H1 (cell line): ENCODE data around the gene PSME2. TPM values are rescaled to one million over a fixed set of nuclear protein-coding genes. Genes with fewer than 3 reads are reported as not detected.

ENCODE experiments used
- CTCF ChIA-PET: fragments of 300-600 bp; sonication (Branson Sonifier 250); formaldehyde crosslinking; loops from one replicate; lab custom pipeline; 2021; ENCODE audit not compliant: partially characterized antibody; lab: Charles Lee
- POLR2A ChIA-PET: fragments of 300-600 bp; sonication (Branson Sonifier 250); formaldehyde crosslinking; loops from one replicate; lab custom pipeline; 2021; ENCODE audit warnings: inconsistent platforms; ENCODE audit not compliant: partially characterized antibody; lab: Charles Lee
- DNase-seq, 2 experiments: peaks; one replicate each; pipeline versions ENCODE4 v3.0.0 to v3.0.0-alpha.2; 2010 to 2022; ENCODE audit warnings: low spot score in 2 of 2, low read depth in 1 of 2, mixed read lengths in 1 of 2
- FAIRE-seq: peaks from 2 replicates; lab custom pipeline; 2011; peaks lifted over from hg19 to GRCh38; lab: Jason Lieb, UNC
- H2AFZ ChIP-seq: 2 replicates; pipeline ENCODE4 v1.8.1; 2012; ENCODE audit warnings: low read length, inconsistent platforms
- H2AK5ac ChIP-seq: 2 replicates; pipeline ENCODE4 v1.6.1; 2013; ENCODE audit warnings: low read depth, low read length
- H2BK120ac ChIP-seq: replicated peaks from 2 replicates; pipeline ENCODE3; 2013; ENCODE audit warnings: low read depth, low read length, inconsistent platforms
- H2BK12ac ChIP-seq: 2 replicates; pipeline ENCODE4 v1.6.1; 2013; ENCODE audit warnings: low read depth, low read length
- H2BK15ac ChIP-seq: 2 replicates; pipeline ENCODE4 v1.6.1; 2013; ENCODE audit warnings: low read length
- H2BK20ac ChIP-seq: 2 replicates; pipeline ENCODE4 v1.6.1; 2013; ENCODE audit warnings: low read length
- H2BK5ac ChIP-seq: 2 replicates; pipeline ENCODE4 v1.6.1; 2013; ENCODE audit warnings: low read depth, low read length
- H3K14ac ChIP-seq: 2 replicates; pipeline ENCODE4 v1.6.1; 2013; ENCODE audit warnings: inconsistent platforms; ENCODE audit not compliant: insufficient read length
- H3K18ac ChIP-seq: 2 replicates; pipeline ENCODE4 v1.6.1; 2013; ENCODE audit warnings: low read length; ENCODE audit errors: extremely low read depth
- H3K23ac ChIP-seq: 2 replicates; pipeline ENCODE4 v1.6.1; 2013; ENCODE audit warnings: inconsistent platforms; ENCODE audit not compliant: insufficient read length
- H3K23me2 ChIP-seq: 2 replicates; pipeline ENCODE4 v1.6.1; 2013; ENCODE audit warnings: low read depth, low read length
- H3K27ac ChIP-seq: 2 replicates; pipeline ENCODE4 v1.6.1; 2011; ENCODE audit warnings: low read depth, low read length, inconsistent platforms
- H3K27me3 ChIP-seq, 4 experiments: replicated peaks in 1 of 4; 1 replicate in 1 of 4; 2 replicates in 3 of 4; pipeline versions ENCODE4 v1.6.1 to v1.8.1; 2011 to 2013; ENCODE audit warnings: low read length in 3 of 4, mild to moderate bottlenecking in 3 of 4, inconsistent platforms in 2 of 4, mixed read lengths in 2 of 4, moderate library complexity in 1 of 4; ENCODE audit not compliant: control insufficient read depth in 3 of 4, insufficient read depth in 3 of 4; ENCODE audit errors: extremely low read depth in 1 of 4
- H3K36me3 ChIP-seq, 4 experiments: 2 replicates each; pipeline versions ENCODE4 v1.6.1 to v1.8.1; 2011 to 2013; ENCODE audit warnings: mild to moderate bottlenecking in 4 of 4, low read length in 3 of 4, moderate library complexity in 2 of 4, control low read depth in 1 of 4, inconsistent platforms in 1 of 4; ENCODE audit not compliant: insufficient read depth in 4 of 4, control insufficient read depth in 2 of 4
- H3K4ac ChIP-seq: replicated peaks from 2 replicates; pipeline ENCODE3; 2013; ENCODE audit warnings: low read length, low read depth, mixed read lengths, inconsistent platforms; ENCODE audit not compliant: insufficient read length
- H3K4me1 ChIP-seq, 4 experiments: replicated peaks in 1 of 4; 1 replicate in 1 of 4; 2 replicates in 3 of 4; pipeline versions ENCODE4 v1.6.1 to v1.8.1; 2011 to 2013; ENCODE audit warnings: low read length in 3 of 4, inconsistent platforms in 2 of 4, mixed read lengths in 1 of 4; ENCODE audit not compliant: insufficient read depth in 4 of 4, control insufficient read depth in 3 of 4
- H3K4me2 ChIP-seq, 2 experiments: 2 replicates each; pipeline versions ENCODE4 v1.6.1 to v1.8.1; 2011 to 2013; ENCODE audit warnings: low read depth in 2 of 2, low read length in 2 of 2, control low read depth in 1 of 2, inconsistent platforms in 1 of 2, mild to moderate bottlenecking in 1 of 2; ENCODE audit not compliant: insufficient read depth in 1 of 2
- H3K4me3 ChIP-seq, 4 experiments: fragments of 200-600, 300-600 bp in 1 of 4; sonication (generic), shearing (Covaris generic), sonication (Bioruptor Twin) in 1 of 4; 2 replicates each; pipeline versions ENCODE4 v1.5.1 to v1.8.1; 2011 to 2016; ENCODE audit warnings: low read length in 4 of 4, low read depth in 3 of 4, control low read depth in 2 of 4, inconsistent platforms in 2 of 4, mild to moderate bottlenecking in 2 of 4, mixed read lengths in 1 of 4, moderate library complexity in 1 of 4; ENCODE audit not compliant: insufficient read depth in 2 of 4; ENCODE audit errors: extremely low read depth in 1 of 4
- H3K56ac ChIP-seq: replicated peaks from 2 replicates; pipeline ENCODE3; 2013; ENCODE audit warnings: low read depth, mild to moderate bottlenecking, mixed read lengths, low read length, inconsistent platforms; ENCODE audit not compliant: insufficient read length
- H3K79me1 ChIP-seq: 2 replicates; pipeline ENCODE4 v1.6.1; 2013; ENCODE audit warnings: low read depth, low read length, control low read depth
- H3K79me2 ChIP-seq, 2 experiments: 2 replicates each; pipeline versions ENCODE4 v1.6.1 to v1.8.1; 2012 to 2013; ENCODE audit warnings: low read length in 2 of 2, mild to moderate bottlenecking in 2 of 2, inconsistent platforms in 1 of 2; ENCODE audit not compliant: insufficient read depth in 2 of 2, control insufficient read depth in 1 of 2
- H3K9ac ChIP-seq, 4 experiments: replicated peaks in 1 of 4; 1 replicate in 1 of 4; 2 replicates in 3 of 4; pipeline versions ENCODE4 v1.6.1 to v1.8.1; 2011 to 2013; ENCODE audit warnings: low read depth in 3 of 4, low read length in 3 of 4, control low read depth in 2 of 4, mild to moderate bottlenecking in 2 of 4, moderate library complexity in 2 of 4, inconsistent platforms in 1 of 4; ENCODE audit errors: extremely low read depth in 1 of 4
- H3K9me3 ChIP-seq, 2 experiments: 2 replicates each; pipeline versions ENCODE4 v1.6.1 to v1.8.1; 2012 to 2013; ENCODE audit warnings: mild to moderate bottlenecking in 2 of 2, moderate library complexity in 2 of 2, control low read depth in 1 of 2, inconsistent platforms in 1 of 2, low read depth in 1 of 2, low read length in 1 of 2, mixed read lengths in 1 of 2; ENCODE audit not compliant: insufficient read depth in 2 of 2
- H4K20me1 ChIP-seq, 2 experiments: replicated peaks in 1 of 2; 2 replicates each; pipeline versions ENCODE3 to v1.8.1; 2011 to 2013; ENCODE audit warnings: inconsistent platforms in 2 of 2, low read length in 2 of 2, mild to moderate bottlenecking in 1 of 2; ENCODE audit not compliant: insufficient read depth in 2 of 2, control insufficient read depth in 1 of 2
- H4K5ac ChIP-seq: 2 replicates; pipeline ENCODE4 v1.6.1; 2013; ENCODE audit warnings: low read length, low read depth, mixed read lengths, inconsistent platforms; ENCODE audit not compliant: insufficient read length
- H4K8ac ChIP-seq: 2 replicates; pipeline ENCODE4 v1.8.0; 2013; ENCODE audit warnings: mild to moderate bottlenecking, moderate library complexity, low read length, inconsistent platforms; ENCODE audit not compliant: insufficient read depth; ENCODE audit errors: extremely low read depth
- H4K91ac ChIP-seq: replicated peaks from 2 replicates; pipeline ENCODE3; 2013; ENCODE audit warnings: low read length, mixed read lengths, inconsistent platforms; ENCODE audit not compliant: insufficient read length
- CBX5 ChIP-seq: fragments of 300-800, 300-1000 bp; sonication (generic); IDR thresholded peaks from 2 replicates; pipeline ENCODE4 v1.7.1; 2016; ENCODE audit warnings: antibody characterized with exemption, low read length, low read depth
- EP300 ChIP-seq, 2 experiments: IDR thresholded peaks; 1 replicate in 1 of 2; 2 replicates in 1 of 2; pipeline ENCODE4 v1.6.1; 2011 to 2012; ENCODE audit warnings: low read depth in 2 of 2, low read length in 2 of 2, mild to moderate bottlenecking in 2 of 2, borderline replicate concordance in 1 of 2, inconsistent platforms in 1 of 2, moderate library complexity in 1 of 2
- EZH2 ChIP-seq: fragments of 200-600 bp; sonication (generic); IDR thresholded peaks from 2 replicates; pipeline ENCODE4 v1.7.1; 2012; ENCODE audit warnings: low read depth, mild to moderate bottlenecking, moderate library complexity, low read length, inconsistent platforms; ENCODE audit not compliant: severe bottlenecking
- HDAC2 ChIP-seq, 2 experiments: fragments of 300-600 bp in 1 of 2; sonication (generic) in 1 of 2; IDR thresholded peaks; 2 replicates each; pipeline ENCODE4 v1.6.1; 2011 to 2012; ENCODE audit warnings: low read depth in 2 of 2, low read length in 2 of 2, mild to moderate bottlenecking in 2 of 2, moderate library complexity in 2 of 2, borderline replicate concordance in 1 of 2, inconsistent platforms in 1 of 2
- JUN ChIP-seq: IDR thresholded peaks from 2 replicates; pipeline ENCODE4 v1.6.1; 2011; ENCODE audit warnings: low read depth, mild to moderate bottlenecking, improper control_type of control experiment, low read length
- KDM5A ChIP-seq: fragments of 200-600 bp; IDR thresholded peaks from 2 replicates; pipeline ENCODE4 v1.7.1; 2012; ENCODE audit warnings: mild to moderate bottlenecking, low read length, inconsistent platforms, mixed read lengths
- RAD21 ChIP-seq, 2 experiments: IDR thresholded peaks in 1 of 2; conservative IDR thresholded peaks in 1 of 2; 2 replicates each; pipeline ENCODE4 v1.6.1; 2011; ENCODE audit warnings: low read depth in 2 of 2, low read length in 2 of 2, improper control_type of control experiment in 1 of 2, inconsistent platforms in 1 of 2, mild to moderate bottlenecking in 1 of 2, moderate library complexity in 1 of 2
- RXRA ChIP-seq: IDR thresholded peaks from 2 replicates; pipeline ENCODE4 v1.6.1; 2011; ENCODE audit warnings: low read depth, mild to moderate bottlenecking, low read length, moderate library complexity; ENCODE audit not compliant: insufficient read depth
- SIRT6 ChIP-seq: IDR thresholded peaks from one replicate; pipeline ENCODE4 v1.7.1; 2012; ENCODE audit warnings: low read length, inconsistent platforms
- TAF1 ChIP-seq: IDR thresholded peaks from 2 replicates; pipeline ENCODE4 v1.6.1; 2011; ENCODE audit warnings: mild to moderate bottlenecking, low read depth, low read length
- WGBS, 2 experiments: shearing (Covaris generic) in 1 of 2; methylation state at CpG; one replicate each; pipeline versions ENCODE4 v1.1.6 to v1.1.7; 2013 to 2015; ENCODE audit warnings: low lambda C conversion rate in 2 of 2, mixed read lengths in 2 of 2, inconsistent platforms in 1 of 2, low coverage in 1 of 2, missing lambda C conversion rate in 1 of 2; ENCODE audit not compliant: insufficient replicate concordance in 2 of 2, insufficient coverage in 1 of 2, insufficient read length in 1 of 2; ENCODE audit errors: extremely low coverage in 1 of 2, missing lambda C conversion rate in 1 of 2; 5-methylcytosine and 5-hydroxymethylcytosine counted together
- polyA plus RNA-seq, 7 experiments: library from polyadenylated mRNA; depleted of rRNA in 3 of 7; stranded (reverse) in 5 of 7; unstranded in 2 of 7; fragments of >200 nt in 5 of 7; fragments of 200-250 nt in 2 of 7; gene quantifications; 1 replicate in 5 of 7; 2 replicates in 1 of 7; 4 replicates in 1 of 7; pipeline versions ENCODE4 v1.2.1 to v1.2.3, GENCODE V29; 2011 to 2013; ENCODE audit warnings: missing spikeins in 2 of 7, mixed read lengths in 2 of 7
- total RNA-seq: library from RNA; stranded (reverse); fragmentation: NEBNext Ultra II Directional; extraction: Animal tissue kit (Norgen Biotek cat#: 25700); gene quantifications from 2 replicates; pipeline ENCODE4 v1.2.1, GENCODE V29; 2021
- TF ChIP-seq, protein P1 (sequence below): IDR thresholded peaks from 2 replicates; pipeline ENCODE4 v1.6.1; 2012; ENCODE audit warnings: low read length, inconsistent platforms

Gene PSME2
- total and polyA plus RNA-seq, 2 of the 8 experiments (the other 6 are each of a cell fraction or from before 2014, with no cell fraction given): 71.8 to 111 TPM

DNA sequence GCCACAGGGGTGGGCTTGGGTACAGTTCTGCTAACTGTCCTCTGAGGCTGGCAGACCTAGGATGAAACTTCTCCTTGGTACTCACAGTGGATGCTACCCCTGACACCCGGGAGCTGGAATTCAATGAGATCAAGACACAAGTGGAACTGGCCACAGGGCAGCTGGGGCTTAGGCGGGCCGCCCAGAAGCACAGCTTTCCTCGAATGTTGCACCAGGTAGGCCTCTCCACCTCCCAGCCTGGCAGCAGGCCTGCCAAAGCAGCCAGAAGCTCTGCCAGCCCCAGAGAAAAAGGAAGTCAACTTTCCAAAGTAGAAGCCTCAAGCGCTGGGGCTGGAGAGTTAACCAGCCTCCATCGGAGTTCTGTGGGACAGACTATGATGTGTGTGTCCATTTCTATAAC, 29.2 kb downstream of the PSME2 start:
- Histone ChIP-seq H3K9ac (no peak overlapping the region), H4K8ac (no peak overlapping the region), H3K79me2 (peaks cover 0 to 10% of the 10 kb centered on the region in 2 experiments; a peak in 2 of 4 replicates), H3K9me3 (no peaks in the 10 kb centered on the region), H3K4ac (no peak overlapping the region), H2AK5ac (no peak overlapping the region), H3K23ac (no peak overlapping the region), H3K4me3 (no peak overlapping the region), H3K36me3 (peaks cover 14 to 34% (median 31%) of the 10 kb centered on the region in 4 experiments), H3K4me2 (no peak overlapping the region), H4K91ac (no peak overlapping the region), H4K20me1 (peaks cover 0 to 3% of the 10 kb centered on the region in 2 experiments), H4K5ac (no peak overlapping the region), H3K18ac (no peak overlapping the region), H3K14ac (no peak overlapping the region), H3K4me1 (peaks cover 0 to 4% (median 2%) of the 10 kb centered on the region in 4 experiments; a peak in 5 of 7 replicates), H2BK20ac (no peak overlapping the region), H3K56ac (no peak overlapping the region), H2BK120ac (no peak overlapping the region), H2AFZ (no peak overlapping the region), H2BK15ac (no peak overlapping the region), H3K27ac (no peak overlapping the region), H2BK5ac (no peak overlapping the region), H3K23me2 (peaks cover 7% of the 10 kb centered on the region), H2BK12ac (no peak overlapping the region), H3K27me3 (no peaks in the 10 kb centered on the region), H3K79me1 (peaks cover 5% of the 10 kb centered on the region; the same call in 1 of the 2 replicates)
- WGBS, 2 experiments: 92% methylated on average over 6 of the region's 6 CpGs; no CpG with 5 or more reads in 1 of the 2 experiments
- no peak for FAIRE-seq
- ChIA-PET CTCF (interaction anchor here (0.6 to 2.4 kb wide), 6 partner anchors 9 to 58 kb away, joined by 3 to 10 read pairs (median 4); no protein-coding TSS in a partner anchor), POLR2A (interaction anchor here (0.9 to 7.1 kb wide), 10 partner anchors 11 to 96 kb away, joined by 3 to 125 read pairs (median 5); partner anchors contain the start of genes CHMP4A, EMC9, FITM1 and IRF9)
- no peak for DNase-seq
- TF ChIP-seq CBX5 (no peak), SIRT6 (no peak), RXRA (no peak), EZH2 (no peak), HDAC2 (IDR thresholded peaks at IDR 0.05; ENCODE audit: borderline replicate concordance in 1 of 2, low read depth in 2 of 2, low read length in 2 of 2) (no peak), EP300 (IDR thresholded peaks at IDR 0.05; ENCODE audit: borderline replicate concordance in 1 of 2, low read depth in 2 of 2, low read length in 2 of 2) (no peak), KDM5A (no peak), TAF1 (no peak), RAD21 (IDR thresholded peaks at IDR 0.05 in 1 of 2, conservative IDR thresholded peaks at IDR 0.05 in 1 of 2; ENCODE audit: low read depth in 2 of 2, low read length in 2 of 2) (no peak), JUN (no peak)
- TF ChIP-seq, protein P1, sequence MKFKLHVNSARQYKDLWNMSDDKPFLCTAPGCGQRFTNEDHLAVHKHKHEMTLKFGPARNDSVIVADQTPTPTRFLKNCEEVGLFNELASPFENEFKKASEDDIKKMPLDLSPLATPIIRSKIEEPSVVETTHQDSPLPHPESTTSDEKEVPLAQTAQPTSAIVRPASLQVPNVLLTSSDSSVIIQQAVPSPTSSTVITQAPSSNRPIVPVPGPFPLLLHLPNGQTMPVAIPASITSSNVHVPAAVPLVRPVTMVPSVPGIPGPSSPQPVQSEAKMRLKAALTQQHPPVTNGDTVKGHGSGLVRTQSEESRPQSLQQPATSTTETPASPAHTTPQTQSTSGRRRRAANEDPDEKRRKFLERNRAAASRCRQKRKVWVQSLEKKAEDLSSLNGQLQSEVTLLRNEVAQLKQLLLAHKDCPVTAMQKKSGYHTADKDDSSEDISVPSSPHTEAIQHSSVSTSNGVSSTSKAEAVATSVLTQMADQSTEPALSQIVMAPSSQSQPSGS: no peak
